K562 (cell line): Measurements from ENCODE around the gene RSPH9.

ENCODE experiments used
- CTCF ChIP-seq, 3 experiments: IDR thresholded peaks in 2 of 3; conservative IDR thresholded peaks in 1 of 3; 2 replicates each; pipeline ENCODE4 v1.5.1; 2011 to 2012; ENCODE audit warnings: low read length in 3 of 3, mild to moderate bottlenecking in 3 of 3, control low read depth in 2 of 3, improper control_type of control experiment in 1 of 3, inconsistent platforms in 1 of 3, low read depth in 1 of 3, mixed read lengths in 1 of 3, moderate library complexity in 1 of 3; ENCODE audit not compliant: insufficient read depth in 2 of 3
- ELF4 ChIP-seq: fragments of 450-650 bp; formaldehyde crosslinking; IDR thresholded peaks from 2 replicates; pipeline ENCODE4 v1.4.0; 2022; ENCODE audit warnings: missing genetic modification characterization
- ESRRB ChIP-seq: fragments of 250-450 bp; sonication (Bioruptor Pico); IDR thresholded peaks from 2 replicates; pipeline ENCODE4 v1.5.0; 2020; ENCODE audit warnings: mild to moderate bottlenecking, moderate library complexity, borderline replicate concordance
- GABPA ChIP-seq: fragments of 200-800 bp; sonication (Bioruptor generic); conservative IDR thresholded peaks from 2 replicates; pipeline ENCODE4 v1.6.1; 2016; ENCODE audit warnings: low read depth, missing genetic modification characterization, missing compliant biosample characterization
- POLR2A ChIP-seq: fragments of 450-650 bp; conservative IDR thresholded peaks from 2 replicates; pipeline ENCODE4 v1.6.1; 2016
- POLR2AphosphoS5 ChIP-seq: IDR thresholded peaks from 2 replicates; pipeline ENCODE4 v1.6.1; 2011; ENCODE audit warnings: mild to moderate bottlenecking, low read depth, low read length, moderate library complexity; ENCODE audit not compliant: control insufficient read depth, insufficient read depth
- RFX5 ChIP-seq: IDR thresholded peaks from 2 replicates; pipeline ENCODE4 v1.6.1; 2011; ENCODE audit warnings: low read depth, mild to moderate bottlenecking, improper control_type of control experiment, low read length
- TSHZ1 ChIP-seq: fragments of 250-450 bp; sonication (Bioruptor Pico); IDR thresholded peaks from 2 replicates; pipeline ENCODE4 v1.4.0; 2020; ENCODE audit warnings: mild to moderate bottlenecking, moderate library complexity
- ZBTB11 ChIP-seq, 3 experiments: fragments of 200-800 bp in 1 of 3; fragments of 250-450 bp in 1 of 3; fragments of 450-650 bp in 1 of 3; sonication (Bioruptor Pico) in 1 of 3; sonication (Bioruptor generic) in 1 of 3; formaldehyde crosslinking in 1 of 3; IDR thresholded peaks; 2 replicates each; pipeline versions ENCODE4 v1.6.1 to v1.8.0; 2016 to 2022; ENCODE audit warnings: mild to moderate bottlenecking in 2 of 3, missing genetic modification characterization in 2 of 3, missing compliant biosample characterization in 1 of 3, moderate library complexity in 1 of 3
- ZNF318 ChIP-seq, 2 experiments: fragments of 450-650 bp; IDR thresholded peaks; 2 replicates each; pipeline ENCODE4 v1.6.1; 2016; ENCODE audit warnings: mild to moderate bottlenecking in 2 of 2, borderline replicate concordance in 1 of 2, low read depth in 1 of 2, moderate library complexity in 1 of 2

- TF ChIP-seq ESRRB (no peak), ZBTB11 (CRISPR knock-in tag; IDR thresholded peaks at IDR 0.05) (no peak), RFX5 (no peak), CTCF (IDR thresholded peaks at IDR 0.05 in 2 of 3, conservative IDR thresholded peaks at IDR 0.05 in 1 of 3; ENCODE audit: insufficient read depth in 2 of 3, low read depth in 1 of 3, low read length in 3 of 3) (no peak), ZNF318 (IDR thresholded peaks at IDR 0.05; ENCODE audit: borderline replicate concordance in 1 of 2, low read depth in 1 of 2) (no peak), GABPA (no peak), POLR2A (no peak), ELF4 (CRISPR knock-in tag) (no peak), TSHZ1 (CRISPR knock-in tag) (no peak), POLR2AphosphoS5 (no peak)
Measured at GRCh38 chr6:43665376-43665775, 20.5 kb downstream of the RSPH9 start.
